GM08714 (cell line): ENCODE data around the gene SULT1A3.
"Not testable (repeated sequence)": the region's sequence is repeated elsewhere in the genome, so short reads cannot be mapped to it uniquely, and the experiment has no call there.

Experiments
- H3K4me3 ChIP-seq: fragments of 200-500 bp; sonication (Bioruptor generic); 2 replicates; pipeline ENCODE4 v1.5.1; 2014; ENCODE audit warnings: mild to moderate bottlenecking, low read length, inconsistent platforms
- ZNF274 ChIP-seq: IDR thresholded peaks from 2 replicates; pipeline ENCODE4 v1.6.1; 2012; ENCODE audit warnings: mild to moderate bottlenecking, low read depth, low read length

The SULT1A3 gene

DNA sequence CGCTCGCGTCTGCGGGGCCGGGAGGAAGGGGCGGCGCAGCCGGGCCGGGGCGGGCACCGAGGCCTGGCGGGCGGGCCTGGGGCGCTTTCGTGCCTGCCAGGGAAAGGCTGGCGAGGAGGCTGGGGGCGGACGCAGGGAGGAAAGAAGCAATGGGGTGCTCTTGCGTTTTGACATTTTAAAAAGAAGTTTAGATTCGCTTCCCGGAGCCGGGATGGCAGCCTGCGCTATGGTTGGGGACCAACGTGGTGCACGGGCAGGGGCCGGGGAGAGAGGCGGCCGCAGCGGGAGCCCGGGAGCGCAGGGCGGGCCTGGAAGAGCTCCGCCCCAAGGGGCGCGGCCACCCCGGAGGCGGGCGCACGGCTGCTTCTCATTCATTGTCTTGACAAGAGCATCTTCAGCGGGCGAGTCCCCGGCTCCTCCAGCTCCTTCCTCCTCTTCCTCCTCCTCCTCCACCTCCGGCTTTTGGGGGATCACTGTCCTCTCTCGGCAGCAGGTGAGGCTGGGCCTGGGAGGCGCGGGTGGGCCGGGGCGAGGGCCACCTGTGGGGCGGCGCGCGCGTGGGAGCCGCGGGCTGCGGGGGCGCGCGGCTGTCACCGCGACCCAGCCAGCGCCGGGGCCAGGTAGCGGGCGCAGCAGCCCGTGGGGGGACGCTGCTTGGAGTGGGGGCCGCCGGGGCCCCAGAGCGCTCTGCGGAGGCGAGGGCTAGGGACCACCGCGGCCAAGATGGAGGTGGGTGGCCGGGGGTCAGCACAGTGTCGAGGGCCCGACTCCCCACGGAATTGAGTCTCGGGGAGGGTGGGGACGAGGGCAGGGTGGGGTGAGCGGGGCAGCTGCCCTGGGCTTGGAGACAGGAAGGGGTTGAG is 15.6 kb upstream of the SULT1A3 start, which contains the start of gene CORO1A:
Gene CORO1A (plus strand): TSS at position 370 of the 863 bp plus-strand sequence. CDS start 1,608 bp downstream, outside the sequence.
- TF ChIP-seq ZNF274, result no peak
- peak within 1 kb of the TSS; percentile 77 for H3K4me3 ChIP-seq

DNA sequence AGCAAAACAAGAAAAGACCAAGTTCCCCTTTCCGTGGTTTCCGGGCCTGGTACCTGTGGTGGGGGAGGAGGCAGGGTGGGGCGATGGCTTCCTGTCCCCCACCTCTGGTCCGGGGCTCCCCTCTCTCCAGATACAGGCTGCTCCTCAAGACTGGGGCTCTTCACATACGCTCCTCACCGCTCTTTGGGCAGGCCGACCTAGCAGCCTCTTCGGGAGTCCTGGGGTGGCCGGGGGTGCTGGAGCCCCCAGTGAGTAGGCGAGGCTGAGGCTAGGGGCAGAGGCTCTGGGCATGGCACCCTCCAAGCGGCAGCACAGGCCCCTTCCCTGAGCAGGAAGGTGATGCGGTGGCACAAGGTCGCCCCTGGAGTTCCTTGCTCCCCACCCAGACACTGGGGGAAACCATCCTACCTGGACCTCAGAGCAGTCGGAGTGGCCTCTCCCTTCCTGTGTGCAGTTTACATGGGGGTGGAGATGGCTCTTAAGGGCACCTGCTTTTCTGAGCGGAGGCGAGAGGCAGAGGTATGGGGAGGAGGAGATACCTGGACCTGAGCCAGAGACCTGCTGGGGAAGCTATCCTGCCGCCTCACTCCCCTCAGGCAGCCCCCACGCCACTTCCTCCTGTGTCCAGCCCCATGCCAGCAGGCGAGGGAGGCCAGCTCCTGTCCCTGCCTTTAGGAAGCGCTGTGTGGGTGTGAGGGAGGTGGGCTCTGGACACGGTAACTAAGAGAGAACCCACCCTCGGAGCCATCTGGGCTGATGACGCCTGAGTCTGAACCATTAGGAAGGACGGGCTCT is 14.8 kb upstream of the SULT1A3 start:
- no peak for TF ChIP-seq ZNF274
- H3K4me3 ChIP-seq, result peak overlapping the region; percentile 77

DNA sequence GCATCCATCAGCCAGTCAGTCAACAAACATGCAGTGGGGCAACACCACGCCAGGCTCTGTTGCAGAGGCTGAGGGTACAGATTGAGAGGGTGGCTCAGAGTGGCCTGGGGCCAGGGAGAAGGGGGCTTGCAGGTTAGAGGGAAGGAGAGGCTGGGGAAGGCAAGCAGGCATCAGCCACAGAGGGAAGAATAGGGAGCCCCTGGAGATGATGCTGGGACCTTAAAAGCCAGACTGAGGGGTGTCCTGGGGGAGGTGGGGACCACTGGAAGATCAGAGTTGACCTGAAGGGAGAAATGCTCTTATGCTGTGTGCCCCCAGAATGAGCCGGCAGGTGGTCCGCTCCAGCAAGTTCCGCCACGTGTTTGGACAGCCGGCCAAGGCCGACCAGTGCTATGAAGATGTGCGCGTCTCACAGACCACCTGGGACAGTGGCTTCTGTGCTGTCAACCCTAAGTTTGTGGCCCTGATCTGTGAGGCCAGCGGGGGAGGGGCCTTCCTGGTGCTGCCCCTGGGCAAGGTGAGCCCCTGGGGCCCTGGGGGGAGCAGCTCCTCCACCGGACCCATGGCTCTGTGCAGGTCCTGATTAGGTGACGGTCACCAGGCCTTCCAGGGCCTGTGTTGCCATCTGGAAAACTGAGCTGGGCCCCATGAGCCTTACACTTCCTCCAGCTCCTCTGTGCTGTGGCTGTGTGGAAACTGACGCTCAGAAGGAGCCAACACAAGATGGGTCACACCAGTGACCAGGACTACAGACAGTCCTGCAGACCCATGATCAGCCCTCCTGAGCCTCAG is 14.0 kb upstream of the SULT1A3 start:
- no peak for TF ChIP-seq ZNF274
- peak overlapping the region; percentile 77 for H3K4me3 ChIP-seq

DNA sequence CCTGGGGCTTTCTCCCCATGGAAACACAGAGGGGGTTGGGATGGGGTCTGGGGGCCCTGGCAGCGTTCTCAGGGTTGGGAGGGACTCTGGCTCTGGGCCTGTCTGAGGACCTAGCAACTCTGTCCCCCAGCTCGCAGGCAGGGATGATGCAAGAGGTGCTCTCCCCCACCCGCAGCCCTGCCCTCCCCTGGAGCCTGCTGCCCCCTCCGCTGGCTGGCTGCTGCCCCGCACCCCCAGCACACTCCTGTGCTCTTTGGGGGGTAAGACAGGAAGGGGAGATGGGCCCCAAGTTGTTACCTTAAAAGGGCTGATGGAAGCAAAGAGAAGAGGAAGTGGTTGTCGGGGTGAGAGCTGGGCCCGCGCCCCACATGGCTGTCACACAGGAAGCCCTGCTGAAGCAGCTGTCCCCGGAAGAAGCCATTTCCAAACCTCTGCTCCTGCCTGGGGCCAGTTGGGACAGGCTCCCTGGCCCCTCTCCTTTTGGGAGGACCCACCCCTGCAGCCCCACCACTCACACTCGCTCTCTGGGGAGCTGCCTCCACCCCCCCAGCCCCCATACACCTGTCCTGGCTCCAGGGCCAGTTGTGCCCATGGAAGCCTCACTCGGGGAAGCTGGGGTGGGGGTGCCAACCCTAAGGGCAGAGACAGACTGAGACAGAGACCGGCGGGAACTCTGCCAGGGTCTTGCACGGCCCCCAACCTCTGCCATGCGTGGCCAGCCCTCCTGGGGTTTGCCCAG is 13.2 kb upstream of the SULT1A3 start:
- TF ChIP-seq ZNF274, result no peak
- H3K4me3 ChIP-seq, result peak overlapping the region; percentile 77; the same call in 1 of the 2 replicates

DNA sequence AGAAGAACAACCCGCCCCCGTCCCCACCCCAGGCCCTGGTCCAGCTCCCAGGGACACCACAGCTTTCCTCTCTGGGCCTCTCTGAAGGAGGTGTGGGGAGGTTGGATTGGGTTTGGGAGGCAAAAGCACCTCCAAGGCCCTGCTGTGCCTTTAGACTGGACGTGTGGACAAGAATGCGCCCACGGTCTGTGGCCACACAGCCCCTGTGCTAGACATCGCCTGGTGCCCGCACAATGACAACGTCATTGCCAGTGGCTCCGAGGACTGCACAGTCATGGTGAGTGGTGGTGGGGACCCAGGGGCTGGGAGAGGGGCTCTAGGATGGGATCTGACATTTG is 12.6 kb upstream of the SULT1A3 start:
- peak overlapping the region; percentile 61; the same call in 1 of the 2 replicates for H3K4me3 ChIP-seq
- TF ChIP-seq ZNF274, result no peak

DNA sequence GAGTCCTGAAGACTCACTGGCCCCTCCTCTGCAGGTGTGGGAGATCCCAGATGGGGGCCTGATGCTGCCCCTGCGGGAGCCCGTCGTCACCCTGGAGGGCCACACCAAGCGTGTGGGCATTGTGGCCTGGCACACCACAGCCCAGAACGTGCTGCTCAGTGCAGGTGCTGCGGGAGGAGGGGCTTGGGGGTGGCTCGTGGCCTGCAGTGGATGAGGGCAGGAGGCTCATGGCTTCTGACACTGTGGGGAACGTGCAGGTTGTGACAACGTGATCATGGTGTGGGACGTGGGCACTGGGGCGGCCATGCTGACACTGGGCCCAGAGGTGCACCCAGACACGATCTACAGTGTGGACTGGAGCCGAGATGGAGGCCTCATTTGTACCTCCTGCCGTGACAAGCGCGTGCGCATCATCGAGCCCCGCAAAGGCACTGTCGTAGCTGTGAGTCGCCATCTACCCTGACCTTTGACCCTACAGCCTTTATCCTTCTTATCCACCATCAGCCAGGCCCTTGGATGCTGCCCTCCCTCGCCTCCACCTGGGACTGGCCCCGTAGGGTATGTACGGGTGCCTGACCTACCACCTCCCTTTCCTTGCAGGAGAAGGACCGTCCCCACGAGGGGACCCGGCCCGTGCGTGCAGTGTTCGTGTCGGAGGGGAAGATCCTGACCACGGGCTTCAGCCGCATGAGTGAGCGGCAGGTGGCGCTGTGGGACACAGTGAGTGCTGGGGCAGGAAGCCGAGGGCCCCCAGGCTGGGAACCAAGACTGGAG is 12.1 kb upstream of the SULT1A3 start:
- peak overlapping the region; percentile 61; the same call in 1 of the 2 replicates for H3K4me3 ChIP-seq
- TF ChIP-seq ZNF274, result no peak

DNA sequence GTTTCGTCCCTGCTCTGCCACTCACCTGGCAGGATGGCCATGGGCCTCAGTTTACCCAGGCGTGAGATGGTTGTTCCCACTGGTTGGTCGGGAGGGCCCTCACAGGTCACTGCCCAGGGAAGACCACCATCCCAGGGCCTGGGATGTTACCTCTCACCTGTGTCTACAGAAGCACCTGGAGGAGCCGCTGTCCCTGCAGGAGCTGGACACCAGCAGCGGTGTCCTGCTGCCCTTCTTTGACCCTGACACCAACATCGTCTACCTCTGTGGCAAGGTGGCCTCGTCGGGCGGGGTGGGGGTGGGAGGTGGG is 11.5 kb upstream of the SULT1A3 start:
- no peak for TF ChIP-seq ZNF274
- no peak overlapping the region; the same call in 1 of the 2 replicates for H3K4me3 ChIP-seq

DNA sequence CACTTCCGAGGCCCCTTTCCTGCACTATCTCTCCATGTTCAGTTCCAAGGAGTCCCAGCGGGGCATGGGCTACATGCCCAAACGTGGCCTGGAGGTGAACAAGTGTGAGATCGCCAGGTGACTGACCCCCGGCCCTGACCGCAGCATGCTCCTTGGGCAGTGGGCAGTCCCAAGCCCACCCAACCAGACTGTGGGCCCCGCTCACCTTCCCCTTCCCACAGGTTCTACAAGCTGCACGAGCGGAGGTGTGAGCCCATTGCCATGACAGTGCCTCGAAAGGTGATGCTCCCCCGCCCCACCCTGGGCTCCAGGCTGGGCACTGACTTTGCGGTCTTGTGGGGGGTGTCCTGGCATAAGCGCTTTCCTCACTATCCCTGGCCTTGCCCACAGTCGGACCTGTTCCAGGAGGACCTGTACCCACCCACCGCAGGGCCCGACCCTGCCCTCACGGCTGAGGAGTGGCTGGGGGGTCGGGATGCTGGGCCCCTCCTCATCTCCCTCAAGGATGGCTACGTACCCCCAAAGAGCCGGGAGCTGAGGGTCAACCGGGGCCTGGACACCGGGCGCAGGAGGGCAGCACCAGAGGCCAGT is 11.0 kb upstream of the SULT1A3 start:
- no peak overlapping the region for H3K4me3 ChIP-seq
- TF ChIP-seq ZNF274, result no peak

DNA sequence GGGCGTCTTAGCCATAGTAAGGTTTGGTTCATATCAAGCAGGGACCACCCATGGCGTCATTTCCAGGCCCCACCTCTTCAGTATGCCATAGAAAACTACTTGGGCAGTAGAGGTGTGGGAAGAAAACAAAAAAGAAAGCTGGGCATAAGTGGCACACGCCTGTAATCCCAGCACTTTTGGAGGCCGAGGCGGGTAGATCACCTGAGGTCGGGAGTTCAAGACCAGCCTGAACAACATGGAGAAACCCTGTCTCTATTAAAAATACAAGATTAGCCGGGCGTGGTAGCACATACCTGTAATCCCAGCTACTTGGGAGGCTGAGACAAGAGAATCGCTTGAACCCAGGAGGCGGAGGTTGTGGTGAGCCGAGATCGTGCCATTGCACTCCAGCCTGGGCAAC is 7.9 kb upstream of the SULT1A3 start:
- H3K4me3 ChIP-seq, result not testable (repeated sequence)

DNA sequence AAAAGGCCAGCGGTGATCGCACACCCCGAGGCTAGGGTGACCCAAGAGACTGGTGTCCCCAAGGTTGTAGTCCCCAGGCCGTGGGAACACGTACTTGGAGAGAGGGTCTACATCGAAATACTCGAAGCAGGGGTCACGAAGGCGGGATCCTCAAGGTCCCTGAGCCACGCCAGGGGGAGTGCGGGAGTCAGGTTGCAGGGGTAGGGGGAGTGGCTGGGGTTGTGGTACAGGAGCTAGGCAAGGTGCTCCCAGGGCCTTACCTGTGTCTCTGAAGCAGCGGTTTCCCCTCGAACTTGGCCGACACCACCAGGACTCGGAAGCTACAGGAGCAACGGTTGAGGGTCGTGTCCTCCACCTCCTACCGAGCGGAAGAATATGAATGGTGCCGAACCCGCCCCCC is 6.0 kb upstream of the SULT1A3 start:
- not testable (repeated sequence) for H3K4me3 ChIP-seq

DNA sequence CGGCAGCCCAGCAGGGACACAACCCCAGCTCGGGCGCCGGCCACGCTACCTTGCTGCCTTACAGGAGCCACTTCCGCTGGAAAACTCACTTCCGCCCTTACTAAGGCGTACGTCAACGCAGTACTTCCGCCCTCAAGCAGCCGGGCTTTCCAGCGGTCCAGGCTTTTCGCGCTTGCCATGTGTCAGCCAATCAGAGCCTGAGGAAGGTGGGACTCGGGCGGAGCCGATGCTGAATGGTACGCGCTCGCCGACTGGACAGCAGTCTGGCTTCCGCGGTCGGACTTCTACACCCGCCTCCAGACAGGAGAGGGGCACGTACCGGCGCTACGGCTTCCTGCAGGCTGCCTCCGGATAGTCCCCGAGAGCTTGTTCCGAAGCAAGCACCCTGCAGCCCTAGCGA is 5.4 kb upstream of the SULT1A3 start, which contains the start of the genes BOLA2B and SLX1A:
Gene BOLA2B (minus strand): TSS at position 52 of the 400 bp plus-strand sequence. CDS start 71 bp downstream, outside the sequence.
Gene SLX1A (plus strand): TSS at position 261 of the 400 bp plus-strand sequence. CDS start 210 bp downstream, outside the sequence.
- H3K4me3 ChIP-seq, result peak within 1 kb of the TSS; percentile 39; the same call in 1 of the 2 replicates

DNA sequence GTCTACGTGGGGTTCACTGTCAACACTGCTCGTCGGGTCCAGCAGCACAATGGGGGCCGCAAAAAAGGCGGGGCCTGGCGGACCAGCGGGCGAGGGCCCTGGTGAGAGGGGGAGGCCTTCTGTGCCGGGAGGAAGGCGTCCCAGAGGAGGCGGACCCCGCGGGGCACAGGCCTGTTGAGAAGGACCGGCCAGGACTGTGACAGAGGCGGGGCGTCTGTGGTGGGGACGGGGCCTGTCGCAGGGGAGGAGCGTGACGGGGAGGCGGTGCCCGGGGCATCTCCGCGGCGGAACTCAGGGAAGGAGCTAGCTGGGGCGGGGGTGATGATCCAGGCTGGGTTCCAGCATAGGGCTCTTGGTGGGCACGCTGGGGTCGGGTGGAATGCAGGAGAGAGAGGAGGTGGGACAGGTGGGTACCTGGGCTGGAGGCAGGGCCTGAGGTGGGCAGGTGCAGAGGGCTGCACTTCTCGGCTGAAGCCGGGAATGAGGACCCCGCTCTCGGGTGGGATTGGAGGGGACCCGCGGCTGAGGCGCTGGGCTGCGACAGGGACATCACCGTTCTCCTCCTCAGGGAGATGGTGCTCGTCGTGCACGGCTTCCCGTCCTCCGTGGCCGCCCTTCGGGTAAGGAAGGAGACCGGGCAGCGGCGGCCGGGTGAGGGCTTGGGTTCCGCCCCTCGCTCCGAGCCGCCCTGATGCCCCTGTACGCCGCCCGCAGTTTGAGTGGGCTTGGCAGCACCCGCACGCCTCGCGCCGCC is 4.7 kb upstream of the SULT1A3 start:
- peak overlapping the region; percentile 39; the same call in 1 of the 2 replicates for H3K4me3 ChIP-seq

DNA sequence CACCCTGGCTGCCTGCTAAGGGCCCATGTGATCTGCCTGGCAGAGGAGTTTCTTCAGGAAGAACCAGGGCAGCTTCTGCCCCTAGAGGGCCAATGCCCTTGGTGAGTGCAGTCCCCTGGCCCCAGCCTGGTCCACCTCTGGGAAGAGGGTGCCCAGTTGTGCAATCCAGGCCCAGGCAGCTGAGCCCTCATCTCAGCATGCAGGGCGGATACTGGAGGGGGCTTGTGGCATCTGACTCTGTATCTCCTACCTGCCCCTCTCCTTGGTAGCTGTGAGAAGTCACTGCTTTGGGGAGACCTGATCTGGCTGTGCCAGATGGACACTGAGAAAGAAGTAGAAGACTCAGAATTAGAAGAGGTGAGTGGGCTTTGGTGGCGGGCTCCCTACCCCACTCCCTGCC is 2.1 kb upstream of the SULT1A3 start:
- H3K4me3 ChIP-seq, result not testable (repeated sequence)

DNA sequence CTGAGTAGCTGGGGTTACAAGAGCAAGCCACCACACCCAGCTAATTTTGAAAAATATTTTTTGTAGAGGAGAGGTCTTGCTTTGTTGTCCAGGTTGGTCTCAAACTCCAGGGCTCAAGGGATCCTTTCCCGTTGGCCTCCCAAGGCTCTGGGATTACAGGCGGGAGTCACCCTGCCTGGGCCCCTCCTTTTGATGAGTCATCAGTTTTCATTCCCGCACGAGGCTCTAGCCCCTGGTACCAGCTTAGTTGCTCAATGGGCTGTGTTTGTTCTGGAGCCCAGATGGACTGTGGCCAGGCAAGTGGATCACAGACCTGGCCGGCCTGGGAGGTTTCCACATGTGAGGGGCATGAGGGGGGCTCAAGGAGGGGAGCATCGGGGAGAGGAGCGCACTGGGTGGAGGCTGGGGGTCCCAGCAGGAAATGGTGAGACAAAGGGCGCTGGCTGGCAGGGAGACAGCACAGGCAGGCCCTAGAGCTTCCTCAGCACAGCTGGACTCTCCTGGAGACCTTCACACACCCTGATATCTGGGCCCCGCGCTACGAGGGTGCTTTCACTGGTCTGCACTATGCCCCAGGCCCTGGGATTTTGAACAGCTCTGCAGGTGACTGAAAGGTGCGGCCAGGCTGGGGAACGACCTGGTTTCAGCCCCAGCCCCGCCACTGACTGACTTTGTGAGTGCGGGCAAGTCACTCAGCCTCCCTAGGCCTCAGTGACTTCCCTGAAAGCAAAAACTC is 721 bp downstream of the SULT1A3 start:
- not testable (repeated sequence) for H3K4me3 ChIP-seq

DNA sequence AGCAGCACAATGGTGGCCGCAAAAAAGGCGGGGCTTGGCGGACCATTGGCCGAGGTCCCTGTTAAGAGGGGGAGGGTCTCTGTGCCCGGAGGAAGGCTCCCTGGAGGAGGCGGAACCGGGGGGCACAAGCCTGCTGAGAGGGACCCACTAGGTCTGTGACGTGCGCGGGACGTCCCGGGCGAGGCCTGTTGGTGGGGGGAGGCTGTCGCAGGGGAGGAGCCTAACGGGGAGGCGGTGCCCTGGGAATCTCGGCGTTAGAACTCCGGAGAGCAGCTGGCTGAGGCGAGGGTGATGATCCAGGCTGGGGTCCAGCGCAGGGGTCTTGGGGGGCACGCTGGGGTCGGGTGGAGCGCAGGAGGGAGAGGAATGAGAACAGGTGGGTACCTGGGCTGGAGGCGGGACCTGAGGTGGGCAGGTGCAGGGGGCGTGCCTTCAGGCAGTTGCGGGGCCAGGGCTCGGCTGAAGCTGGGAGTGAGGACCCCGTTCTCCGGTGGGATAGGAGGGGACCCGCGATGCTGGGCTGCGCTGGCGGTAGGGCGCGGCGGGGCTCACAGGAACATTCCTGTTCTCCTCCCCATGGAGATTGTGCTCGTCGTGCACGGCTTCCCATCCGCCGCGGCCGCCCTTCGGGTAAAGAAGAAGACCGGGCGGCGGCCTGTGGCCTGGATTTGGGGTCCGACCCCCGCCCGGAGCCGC is 6.6 kb downstream of the SULT1A3 start:
- not testable (repeated sequence) for H3K4me3 ChIP-seq

DNA sequence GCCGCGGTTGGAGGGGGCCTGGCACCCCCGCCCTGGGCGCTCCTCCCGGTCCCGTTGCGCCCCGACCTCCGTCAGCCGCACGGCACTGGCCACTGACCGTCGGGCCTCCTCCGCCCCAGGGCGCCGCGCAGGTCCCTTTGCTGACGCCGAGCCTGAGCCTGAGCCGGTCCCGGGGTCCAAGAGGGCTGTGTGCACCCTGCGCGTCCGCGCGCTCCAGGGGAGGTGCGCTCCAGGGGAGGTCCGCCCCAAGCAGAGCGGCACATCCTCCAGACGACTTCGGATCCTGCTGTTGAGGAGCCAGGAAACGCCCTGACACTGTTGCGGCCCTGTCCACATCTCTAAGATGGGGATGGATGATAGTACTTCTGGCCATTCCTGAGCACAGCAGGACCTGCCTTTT is 7.2 kb downstream of the SULT1A3 start:
- not testable (repeated sequence) for H3K4me3 ChIP-seq
